DMS79 (cell line): ENCODE results near the gene DIP2B.

ENCODE experiments used
- DNase-seq: peaks from one replicate; lab custom pipeline; 2025; lab: John Stamatoyannopoulos, UW

Gene DIP2B

DNA sequence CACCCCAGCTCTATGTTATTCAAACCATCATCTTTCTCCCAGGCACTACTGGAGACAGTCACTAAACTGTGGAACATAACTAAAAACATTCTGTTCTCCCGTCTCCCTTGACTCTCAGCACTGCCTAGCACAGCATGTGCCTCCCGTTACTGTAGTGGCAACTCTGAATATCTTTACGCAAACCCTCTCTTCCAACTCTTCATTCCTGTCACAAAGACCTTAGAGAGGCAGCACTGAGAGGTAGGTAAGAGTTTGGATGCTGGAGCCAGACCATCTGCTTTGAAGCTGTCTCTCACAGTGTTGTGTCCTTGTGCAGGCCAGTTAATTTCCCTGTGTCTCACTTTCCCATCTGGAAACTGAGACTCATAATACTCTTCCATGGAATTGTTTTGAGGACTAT lies 108.1 kb downstream of the DIP2B start:
- no peak for DNase-seq

DNA sequence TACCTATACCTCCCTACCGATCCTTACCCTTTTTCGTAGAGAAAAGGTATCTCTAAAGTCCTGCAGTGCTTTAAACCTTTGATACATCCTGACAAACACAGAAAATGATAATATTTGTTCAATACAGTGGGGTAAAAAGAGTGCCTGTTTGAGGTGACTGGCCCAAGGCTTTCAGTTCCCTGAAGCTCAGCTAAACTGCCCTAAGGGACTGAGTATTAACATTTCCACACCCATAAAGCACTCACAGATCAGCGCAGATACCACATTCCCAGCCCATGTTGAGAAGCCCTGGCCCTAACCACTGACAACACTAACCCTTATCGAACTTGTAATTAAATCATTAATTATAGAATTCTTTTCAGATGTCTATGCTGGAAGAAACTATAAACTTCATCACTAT lies 108.7 kb downstream of the DIP2B start:
- DNase-seq, result no peak

DNA sequence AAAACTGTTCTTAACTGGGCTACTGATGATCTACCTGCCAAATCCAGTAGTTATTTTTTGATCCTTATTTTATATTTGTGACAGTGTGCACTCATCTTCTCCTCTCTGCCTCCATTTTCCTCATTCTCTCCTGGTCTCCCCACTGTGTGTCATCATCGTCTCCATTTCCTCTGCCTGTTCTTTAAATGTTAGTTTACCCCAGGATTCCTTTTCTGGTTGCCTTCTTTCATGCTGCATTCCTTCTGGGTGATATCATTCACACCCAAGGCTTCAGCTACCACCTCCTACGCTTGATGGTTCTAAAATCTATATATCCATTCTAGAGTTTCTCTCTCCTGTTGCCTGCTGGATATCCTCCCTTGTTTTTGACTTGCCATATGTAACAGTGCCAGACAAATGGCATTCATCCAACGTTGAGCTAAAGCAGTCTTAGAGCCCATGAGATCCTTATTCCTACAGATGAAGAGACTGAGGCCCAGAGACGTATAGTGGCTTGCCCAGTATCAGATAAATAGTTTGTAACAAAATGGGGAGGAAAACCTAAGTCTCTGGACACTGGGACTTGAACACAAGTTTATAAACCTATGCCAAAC lies 109.5 kb downstream of the DIP2B start:
- DNase-seq, result no peak

DNA sequence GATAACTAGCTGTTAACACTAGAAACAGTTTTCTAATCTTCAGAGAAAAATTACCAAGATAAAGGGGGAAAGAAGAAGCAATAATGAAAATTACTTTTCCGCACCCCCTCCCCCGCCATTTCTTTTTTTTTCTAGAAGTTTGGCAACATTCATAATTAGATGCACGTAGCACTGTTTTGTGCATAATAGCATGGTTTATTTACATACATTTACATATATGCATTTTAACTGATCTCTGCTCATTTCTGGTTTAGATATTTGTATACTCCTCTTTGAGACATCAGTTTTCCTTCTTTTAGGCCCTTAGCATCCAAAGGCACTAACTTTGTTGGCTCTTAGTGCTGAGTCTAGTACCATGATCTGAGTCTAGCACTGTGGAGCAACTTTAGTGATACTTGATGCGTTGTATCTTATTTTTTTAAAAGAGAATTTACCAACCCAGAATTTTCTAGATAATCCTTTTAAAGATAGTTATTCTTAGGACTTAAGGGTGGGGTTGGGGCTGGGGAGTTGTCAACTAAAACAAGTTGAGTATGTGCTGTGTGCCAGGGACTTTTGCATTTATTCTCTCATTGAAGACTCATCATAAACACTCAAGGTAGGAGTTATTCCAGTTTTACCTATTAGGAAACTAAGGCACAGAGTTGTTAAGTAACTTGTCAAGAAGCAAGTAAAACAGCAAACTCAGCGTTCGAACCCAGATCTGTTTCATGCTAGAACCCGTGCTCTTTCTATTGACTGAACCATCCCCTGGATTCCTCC lies 110.5 kb downstream of the DIP2B start:
- DNase-seq, result no peak

DNA sequence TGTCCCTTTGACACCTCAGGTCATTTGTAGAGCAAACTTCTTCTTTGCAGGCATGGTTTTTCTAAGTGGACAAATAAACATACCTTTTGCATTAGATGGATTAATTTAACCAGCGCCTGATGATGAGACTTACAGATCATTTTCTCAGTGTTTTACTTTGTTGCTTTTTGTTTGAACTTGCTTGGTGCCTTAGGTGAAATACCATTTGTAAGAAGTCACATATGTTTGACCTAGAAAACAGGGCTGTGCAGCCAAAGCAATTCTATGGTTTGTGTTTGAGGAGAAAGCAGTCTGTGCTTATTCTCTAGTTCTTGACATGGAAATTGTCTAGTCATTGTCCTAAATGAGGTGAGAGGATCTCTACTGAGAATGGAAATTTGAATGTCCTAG lies 111.1 kb downstream of the DIP2B start:
- no peak for DNase-seq

DNA sequence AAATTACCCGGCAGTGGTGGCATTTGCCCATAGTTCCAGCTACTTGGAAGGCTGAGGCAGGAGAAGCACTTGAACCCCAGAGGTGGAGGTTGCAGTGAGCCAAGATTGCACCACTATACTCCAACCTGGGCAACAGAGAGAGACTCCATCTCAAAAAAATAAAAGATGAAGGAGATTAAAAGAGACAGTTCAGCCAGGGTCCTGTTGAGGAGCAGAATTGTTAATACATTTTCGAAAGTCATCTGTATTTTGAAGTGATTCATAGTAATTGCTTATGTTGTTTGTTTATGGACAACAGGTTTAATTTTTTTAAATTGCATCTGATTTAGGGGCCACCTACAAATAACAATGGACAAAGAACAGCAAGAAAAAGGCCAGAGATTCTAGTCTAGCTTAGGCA lies 112.9 kb downstream of the DIP2B start:
- DNase-seq, result no peak

DNA sequence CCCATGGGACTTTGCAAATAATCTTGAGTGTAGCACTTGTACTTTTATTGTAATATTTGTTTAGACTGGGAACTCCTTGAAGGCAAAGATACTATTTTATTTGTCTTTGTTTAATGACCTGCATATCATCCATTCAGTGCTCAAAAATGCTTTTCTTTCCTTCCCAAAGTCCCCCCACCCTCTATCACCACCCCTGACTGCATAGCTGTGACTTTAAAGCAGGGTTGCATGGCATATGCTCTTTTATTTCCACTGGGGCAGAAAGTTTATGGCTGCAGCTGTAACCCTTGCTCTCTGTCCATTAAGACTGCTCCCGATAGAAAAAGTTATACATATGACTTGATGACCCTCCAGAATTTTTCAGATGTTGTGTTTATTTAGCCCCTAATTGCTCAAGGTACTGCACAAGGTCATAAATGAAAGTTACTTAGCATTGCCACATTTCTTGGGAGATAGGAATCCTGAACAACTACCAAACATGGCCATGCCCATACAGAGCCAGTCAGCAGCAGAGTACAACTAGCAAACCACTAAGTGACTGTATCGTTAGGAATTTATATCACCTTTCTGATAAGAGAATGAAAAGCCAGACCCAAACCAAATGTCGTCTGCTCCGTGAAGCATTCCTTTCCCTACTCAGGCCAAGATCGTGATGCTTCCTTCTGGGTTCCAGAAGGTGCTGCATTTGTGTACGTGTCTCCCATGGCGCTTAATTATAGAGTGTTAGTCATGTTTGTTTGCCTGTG lies 114.3 kb downstream of the DIP2B start:
- peak; percentile 19 for DNase-seq

DNA sequence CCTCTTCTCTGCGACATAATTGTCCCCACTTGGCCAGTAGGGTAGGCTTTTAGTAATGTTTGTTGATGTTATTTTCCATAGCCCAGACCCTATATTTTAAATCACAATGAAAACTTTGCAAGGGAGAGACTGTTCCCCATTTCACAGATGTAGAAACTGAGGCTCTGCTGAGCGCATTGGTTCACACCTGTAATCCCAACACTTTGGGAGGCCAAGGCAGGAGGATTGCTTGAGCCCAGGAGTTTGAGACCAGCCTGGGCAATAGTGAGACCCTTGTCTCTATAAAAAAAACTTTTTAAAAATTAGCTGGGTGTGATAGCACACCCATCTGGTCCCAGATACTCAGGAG lies 114.8 kb downstream of the DIP2B start:
- DNase-seq, result no peak

DNA sequence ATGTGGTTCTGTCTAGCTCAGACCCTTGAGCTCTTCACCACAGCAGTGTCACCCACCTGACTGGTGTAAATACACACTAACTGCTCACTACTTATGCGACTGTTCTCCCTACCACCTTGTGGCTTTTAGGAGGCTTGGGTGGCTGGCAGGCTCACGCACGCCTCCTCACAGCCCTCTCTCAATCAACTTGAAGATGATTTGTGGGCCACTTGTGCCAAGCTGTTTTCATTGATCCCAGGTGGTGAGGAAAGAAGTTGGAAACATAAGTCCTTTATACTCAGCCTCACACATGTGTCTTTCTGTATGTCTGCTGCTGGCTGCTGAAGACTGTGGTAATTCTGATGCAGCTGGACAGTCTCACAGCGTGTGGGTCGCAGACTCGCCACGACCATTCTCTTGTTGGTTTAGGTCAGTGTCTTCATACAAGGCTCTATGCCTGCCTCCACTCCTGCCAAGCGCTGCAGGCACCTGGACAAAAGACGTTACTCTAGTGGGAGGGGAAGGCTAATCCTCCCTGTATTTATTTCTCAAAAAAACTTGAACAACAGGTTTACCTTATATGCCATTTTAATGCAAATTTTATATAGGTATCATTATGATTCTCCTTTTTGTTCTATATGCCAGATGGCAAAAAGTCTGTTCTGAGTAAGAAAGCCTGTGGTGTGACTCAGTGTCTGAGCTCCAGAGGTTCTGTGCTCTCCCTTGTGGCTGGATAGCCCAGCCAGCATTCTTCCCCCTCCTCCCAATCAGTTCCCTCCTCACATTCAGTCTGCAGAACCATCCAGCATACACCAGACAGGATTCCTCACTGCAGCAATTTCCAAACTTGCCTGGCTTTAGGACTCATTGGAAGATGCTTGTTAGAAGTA lies 115.6 kb downstream of the DIP2B start:
- peak; percentile 94 for DNase-seq

DNA sequence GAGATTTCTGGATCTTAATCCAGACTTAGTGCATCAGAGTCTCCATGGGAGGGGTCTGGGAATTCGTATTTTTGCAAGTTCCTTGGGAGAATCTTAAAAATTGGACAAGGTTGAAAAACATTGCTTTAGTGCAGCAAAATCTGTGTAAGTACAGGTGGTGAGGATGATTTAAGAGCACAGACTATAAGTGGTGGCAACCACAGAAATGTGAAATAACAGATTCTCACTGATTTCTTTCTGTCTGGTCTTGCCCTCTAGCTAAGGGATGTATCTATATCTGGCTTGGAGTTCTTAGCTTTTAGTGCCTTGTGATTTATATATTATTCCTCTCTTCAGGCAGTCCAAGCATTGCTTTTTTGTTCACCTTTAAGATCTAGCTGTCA lies 116.2 kb downstream of the DIP2B start:
- no peak for DNase-seq

DNA sequence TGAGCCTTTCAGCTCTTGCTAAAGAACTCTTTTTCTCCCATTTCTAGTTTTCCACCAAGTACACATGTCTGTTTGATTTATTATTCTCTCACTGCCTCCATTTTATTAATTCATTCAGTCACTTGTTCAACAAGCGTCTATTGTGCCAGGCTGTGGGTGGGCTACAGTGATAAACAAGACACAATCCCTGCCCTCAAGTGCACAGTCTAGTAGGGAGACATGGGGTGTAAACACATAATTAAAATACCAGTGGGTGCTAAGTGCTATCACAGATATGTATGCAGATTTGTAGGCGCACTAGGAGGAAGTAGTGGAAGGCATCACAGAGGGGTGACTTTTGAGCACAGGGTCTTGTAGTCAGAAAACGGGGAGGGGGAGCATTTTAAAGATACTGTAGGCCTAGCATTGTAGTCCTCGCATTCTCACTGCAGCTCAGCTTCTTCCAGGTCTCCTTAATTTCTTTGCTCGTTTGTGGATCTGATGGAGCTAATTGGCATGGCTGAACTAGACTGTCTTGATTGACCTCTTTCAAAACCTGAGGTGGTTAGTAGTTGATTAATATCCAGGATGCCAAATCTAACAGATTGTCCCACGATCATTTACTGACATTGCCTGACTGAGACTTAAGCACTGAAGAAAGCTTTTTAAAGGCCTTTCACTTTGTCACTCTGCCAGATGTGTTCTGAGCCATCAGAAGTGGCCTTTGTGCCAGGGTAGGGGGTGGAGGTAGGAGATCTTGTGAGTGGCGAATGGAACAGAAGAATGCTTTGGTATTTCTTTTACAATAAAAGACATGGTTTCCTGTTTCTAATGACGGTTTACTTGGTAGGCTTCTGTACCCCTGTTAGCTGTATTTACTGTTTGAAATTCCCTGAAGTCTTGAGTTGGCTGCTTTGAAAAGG lies 116.9 kb downstream of the DIP2B start:
- peak; percentile 39 for DNase-seq

DNA sequence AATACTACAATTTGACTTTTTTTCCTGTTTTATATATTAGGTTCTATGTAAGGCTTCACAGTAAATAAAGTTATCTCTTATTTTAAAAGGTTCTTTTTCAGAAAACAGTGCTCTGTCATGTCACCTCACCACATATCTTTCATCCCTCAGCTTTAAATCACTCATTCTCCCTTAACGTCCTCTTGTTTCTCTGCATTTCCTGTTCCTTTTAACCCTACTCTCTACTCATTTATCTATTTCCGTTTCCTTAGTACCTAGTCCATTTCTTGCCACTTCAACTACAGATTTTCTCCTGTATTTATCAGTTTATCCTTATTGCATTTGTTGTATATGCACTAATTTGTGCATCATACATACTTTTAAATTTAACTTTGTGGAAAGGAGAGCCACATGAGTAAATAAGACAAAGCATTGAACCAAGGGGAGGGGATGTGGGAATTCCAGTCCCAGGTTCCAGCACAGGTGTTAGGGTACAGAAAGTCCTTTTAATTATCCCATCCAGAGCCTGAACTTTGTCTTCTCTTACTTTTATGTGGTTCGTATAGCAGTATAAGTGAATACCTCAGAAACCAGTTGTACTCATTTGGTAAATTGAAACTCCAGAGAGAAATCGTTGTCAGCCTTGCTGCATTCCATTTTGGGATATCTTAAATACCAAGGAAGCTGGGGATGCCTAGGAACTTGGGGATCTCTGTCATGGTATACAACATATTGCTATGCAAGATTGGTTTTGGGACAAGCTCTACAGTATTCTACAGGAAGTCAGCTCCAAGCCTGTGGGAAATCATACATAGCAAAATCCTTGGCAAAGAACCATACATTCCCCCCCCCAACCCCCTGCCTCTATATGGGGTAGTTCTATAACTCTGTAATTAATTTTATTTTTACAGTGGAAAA lies 120.5 kb downstream of the DIP2B start:
- DNase-seq, result no peak

DNA sequence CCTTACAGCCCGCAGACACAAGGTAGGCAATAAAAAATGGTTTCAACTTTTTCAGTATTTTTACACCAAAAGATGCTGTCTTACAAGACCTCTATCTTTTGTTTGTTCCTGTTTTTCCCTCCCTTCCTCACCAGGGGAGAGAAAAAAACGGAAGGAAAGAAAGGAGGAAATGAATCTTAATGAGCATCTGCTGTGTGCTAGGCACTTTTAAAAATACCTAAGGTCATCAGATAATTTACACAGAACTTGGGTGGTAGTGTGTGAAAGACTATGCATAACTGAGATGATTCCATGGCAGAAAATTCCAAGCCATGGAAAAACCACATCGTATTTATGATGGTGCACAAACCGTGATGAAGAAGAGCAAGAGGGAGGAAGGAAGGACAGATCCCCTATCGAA lies 121.2 kb downstream of the DIP2B start:
- no peak for DNase-seq

DNA sequence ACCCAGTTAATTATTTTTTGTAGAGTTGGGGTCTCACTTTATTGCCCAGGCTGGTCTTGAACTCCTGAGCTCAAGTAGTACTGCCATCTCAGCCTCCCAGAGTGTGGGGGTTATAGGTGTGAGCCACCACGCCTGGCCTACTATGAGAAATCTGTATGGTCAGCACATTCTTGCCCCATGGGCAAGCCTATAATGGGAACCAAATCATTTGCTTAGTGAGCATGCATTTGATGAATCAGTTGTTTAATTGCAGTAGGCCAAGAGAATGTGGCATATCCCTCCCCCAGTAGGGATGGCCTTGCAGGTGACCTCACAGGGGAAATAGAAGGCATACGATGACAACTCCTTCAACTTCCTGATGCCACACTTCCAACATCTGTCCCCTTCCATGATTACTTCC lies 122.7 kb downstream of the DIP2B start:
- no peak for DNase-seq

DNA sequence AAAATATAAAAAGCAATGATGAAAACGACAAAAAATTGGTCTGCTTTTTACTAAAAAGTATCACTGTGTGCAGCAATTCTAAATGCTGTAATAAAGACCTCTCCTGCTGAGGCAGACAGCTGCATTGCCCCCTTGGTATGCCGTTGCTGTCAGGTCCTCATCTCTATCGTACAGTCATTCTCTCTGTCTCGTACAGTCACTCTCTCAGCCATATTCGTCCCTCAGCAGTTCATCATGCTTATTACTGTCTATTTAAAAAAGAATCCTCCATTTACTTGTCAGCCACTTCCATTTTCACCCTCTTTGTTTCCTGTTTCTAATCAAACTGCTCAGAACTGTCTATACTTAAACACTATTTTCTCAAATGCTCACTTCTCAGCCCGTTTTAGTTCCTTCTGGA lies 123.6 kb downstream of the DIP2B start:
- no peak for DNase-seq

DNA sequence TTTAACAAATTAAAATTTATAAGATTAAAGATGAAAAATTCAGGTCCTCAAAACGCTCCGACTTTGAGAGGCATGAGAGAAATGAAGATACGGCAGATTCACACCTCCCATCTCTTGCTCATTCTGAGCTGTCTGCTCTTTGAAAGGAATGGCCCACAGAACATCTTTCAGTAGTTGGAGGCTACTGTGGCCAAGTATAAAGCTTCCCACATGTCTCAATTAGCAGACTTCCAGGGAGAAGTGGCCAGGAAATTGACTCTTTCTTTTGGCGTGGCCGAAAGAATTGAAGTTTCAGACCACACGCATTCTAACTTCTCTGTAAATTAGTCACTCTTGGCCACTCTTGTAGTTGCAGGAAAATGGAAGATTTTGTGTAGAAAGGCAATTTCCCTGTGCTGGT lies 129.2 kb downstream of the DIP2B start:
- DNase-seq, result no peak

DNA sequence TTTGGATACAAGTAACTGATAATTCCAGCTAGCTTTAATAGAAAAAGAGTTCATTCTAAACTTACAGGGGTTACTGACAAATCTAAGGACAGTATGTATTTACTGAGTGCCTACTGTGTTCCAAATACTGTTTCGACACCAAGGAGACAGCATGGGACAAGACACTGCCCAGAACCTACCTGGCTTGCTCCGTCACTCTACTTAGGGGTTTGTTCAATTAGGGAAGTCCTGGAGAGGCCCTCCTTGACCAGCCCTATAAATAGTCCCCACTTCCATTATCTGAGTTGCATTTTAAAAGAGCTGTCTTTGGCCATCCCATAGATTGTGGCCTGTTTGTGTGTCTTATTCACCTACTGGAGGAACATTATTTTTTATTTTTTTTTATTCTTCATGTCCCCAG lies 129.6 kb downstream of the DIP2B start:
- DNase-seq, result no peak

DNA sequence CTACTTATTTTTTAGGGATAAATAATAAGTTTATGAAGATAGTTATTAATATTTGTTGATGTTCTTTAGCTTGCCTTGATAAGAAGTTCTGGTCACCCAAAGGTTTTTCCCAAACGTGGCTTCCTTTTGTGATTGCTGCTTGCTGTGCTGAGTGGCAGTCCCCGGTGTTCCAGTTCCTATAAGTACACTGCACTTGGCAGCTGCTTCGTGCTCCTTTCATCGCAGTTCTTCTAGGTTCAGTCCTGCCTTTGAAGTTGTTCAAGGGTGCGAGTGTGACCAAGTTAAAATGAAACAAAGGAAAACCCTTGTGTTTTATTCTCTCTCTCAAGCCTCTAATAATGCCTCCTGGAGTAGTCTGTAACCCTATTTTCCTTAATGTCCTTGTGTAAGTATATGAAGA lies 130.6 kb downstream of the DIP2B start:
- peak; percentile 82 for DNase-seq

DNA sequence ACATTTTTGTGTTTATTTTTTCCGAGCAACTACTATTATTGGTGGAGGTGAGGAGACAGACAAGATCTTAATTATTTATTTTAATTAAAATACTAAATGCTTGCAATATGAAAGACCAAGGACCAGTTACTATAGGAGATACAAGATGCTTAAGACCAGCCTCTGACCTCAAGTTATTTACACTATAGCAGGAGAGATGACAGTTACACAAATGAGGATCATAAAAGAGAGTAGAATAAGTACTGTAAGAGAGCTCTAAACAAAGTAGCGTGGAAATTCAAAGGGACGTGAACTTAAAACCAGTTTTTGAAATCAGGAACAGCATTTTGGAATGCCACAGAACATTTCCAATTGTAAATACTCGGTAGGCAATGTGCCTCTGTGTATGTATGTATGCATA lies 131.1 kb downstream of the DIP2B start:
- no peak for DNase-seq

DNA sequence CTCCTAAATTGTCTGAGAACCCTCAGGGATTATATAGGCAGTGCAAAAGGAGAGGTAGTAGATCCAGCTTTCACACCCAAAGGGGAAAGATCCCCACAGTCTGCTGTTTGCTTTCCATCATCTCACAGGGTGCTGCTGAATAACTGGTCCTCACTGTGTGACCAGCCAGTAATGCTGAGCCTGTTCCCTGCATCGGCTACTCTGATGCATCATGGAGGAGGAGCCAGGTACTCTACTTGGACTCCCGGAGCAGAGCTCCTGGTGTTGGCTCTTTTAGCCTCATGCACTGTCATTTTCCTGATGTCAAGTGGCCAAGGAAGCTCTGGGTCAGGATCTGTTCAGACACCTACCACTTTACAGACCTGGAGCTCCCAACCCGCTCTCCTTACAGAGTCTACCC lies 131.7 kb downstream of the DIP2B start:
- DNase-seq, result no peak
